ENCODE measurements around the gene MDH1. TPM values are rescaled to one million over a fixed set of nuclear protein-coding genes. Genes with fewer than 3 reads are reported as not detected.
"Not testable (repeated sequence)": the region's sequence is repeated elsewhere in the genome, so short reads cannot be mapped to it uniquely, and the experiment has no call there.

MDH1 gene
- total RNA-seq, 1 donor from 2014 or later: 103 TPM

- no peaks in the 10 kb centered on the region for H3K9me3 ChIP-seq
- no peaks in the 10 kb centered on the region for H3K4me1 ChIP-seq
- intact Hi-C loops (cut with DNase I): no loop called here
- no peak overlapping the region for H3K4me3 ChIP-seq
- no peaks in the 10 kb centered on the region for H3K27me3 ChIP-seq
- TF ChIP-seq CTCF (IDR thresholded peaks at IDR 0.05): no peak
- H3K27ac ChIP-seq: no peak overlapping the region
- no peaks in the 10 kb centered on the region for H3K36me3 ChIP-seq
- no peak for ATAC-seq
- no peak for DNase-seq
These were observed 35.7 kb upstream of the MDH1 start for GRCh38 chr2:63553049-63553448.

- DNase-seq (peak; percentile 57), ATAC-seq (no peak)
- Histone ChIP-seq H3K27me3 (no peaks in the 10 kb centered on the region), H3K27ac (no peak overlapping the region), H3K4me3 (no peak overlapping the region), H3K4me1 (no peaks in the 10 kb centered on the region), H3K9me3 (peaks cover 5% of the 10 kb centered on the region), H3K36me3 (no peaks in the 10 kb centered on the region)
- TF ChIP-seq CTCF (IDR thresholded peaks at IDR 0.05): no peak
- intact Hi-C loops (cut with DNase I): no loop called here
These were observed 33.5 kb upstream of the MDH1 start for GRCh38 chr2:63555299-63555698.

- TF ChIP-seq CTCF (IDR thresholded peaks at IDR 0.05): no peak
- Histone ChIP-seq H3K4me3 (no peak overlapping the region), H3K4me1 (no peaks in the 10 kb centered on the region), H3K27ac (no peak overlapping the region), H3K9me3 (peaks cover 5% of the 10 kb centered on the region), H3K27me3 (no peaks in the 10 kb centered on the region), H3K36me3 (no peaks in the 10 kb centered on the region)
- intact Hi-C loops (cut with DNase I): no loop called here
- DNase-seq (no peak), ATAC-seq (no peak)
These were observed 32.8 kb upstream of the MDH1 start for GRCh38 chr2:63555931-63556330.

GRCh38 chr2:63557819-63558218, 30.9 kb upstream of the MDH1 start:
- H3K4me1 ChIP-seq; H3K4me3 ChIP-seq; H3K27ac ChIP-seq; H3K9me3 ChIP-seq; H3K27me3 ChIP-seq; intact Hi-C loops (cut with DNase I); H3K36me3 ChIP-seq; DNase-seq; ATAC-seq: not testable (repeated sequence)

- intact Hi-C loops (cut with DNase I): not testable (repeated sequence)
These were observed 29.8 kb upstream of the MDH1 start for GRCh38 chr2:63558922-63559321.

GRCh38 chr2:63562751-63563150, 26.0 kb upstream of the MDH1 start:
- DNase-seq: no peak
- intact Hi-C loops (cut with DNase I): no loop called here
- Histone ChIP-seq H3K36me3 (no peaks in the 10 kb centered on the region), H3K9me3 (peaks cover 5% of the 10 kb centered on the region), H3K4me3 (no peak overlapping the region), H3K27ac (no peak overlapping the region), H3K4me1 (no peaks in the 10 kb centered on the region), H3K27me3 (no peaks in the 10 kb centered on the region)
- no peak for TF ChIP-seq CTCF (IDR thresholded peaks at IDR 0.05)
- ATAC-seq: no peak

More at GRCh38 chr2:63558922-63559321, 29.8 kb upstream of the MDH1 start:
- not testable (repeated sequence) for H3K4me1 ChIP-seq, H3K9me3 ChIP-seq, DNase-seq, H3K27ac ChIP-seq, H3K4me3 ChIP-seq, H3K27me3 ChIP-seq, H3K36me3 ChIP-seq, ATAC-seq

DNA sequence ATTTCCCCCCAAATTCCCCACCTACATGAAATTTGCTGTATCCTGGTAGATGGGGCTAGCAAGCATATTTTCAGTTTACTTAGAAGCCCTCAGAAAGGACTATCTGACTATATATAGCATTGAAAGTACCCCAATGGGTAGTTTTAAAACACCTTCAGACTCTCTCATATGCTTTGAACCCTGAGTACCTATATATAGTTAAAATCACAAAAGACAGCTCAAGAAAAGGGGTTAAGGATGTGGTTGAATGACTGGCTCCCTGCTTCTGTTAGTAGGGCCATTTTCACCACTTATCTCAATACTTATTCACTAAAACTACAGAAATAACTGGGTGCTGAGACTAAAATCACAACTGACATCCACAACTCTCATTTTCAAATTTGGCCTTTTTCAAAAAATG, 19.0 kb upstream of the MDH1 start:
- Histone ChIP-seq H3K27ac (no peak overlapping the region), H3K36me3 (no peaks in the 10 kb centered on the region), H3K4me1 (no peaks in the 10 kb centered on the region), H3K9me3 (no peaks in the 10 kb centered on the region), H3K27me3 (no peaks in the 10 kb centered on the region), H3K4me3 (no peak overlapping the region)
- no peak for ATAC-seq
- no peak for TF ChIP-seq CTCF (IDR thresholded peaks at IDR 0.05)
- DNase-seq: no peak
- intact Hi-C loops (cut with DNase I): no loop called here

Measured in upper lobe of right lung (tissue), 1 donor.